MCF 10A (cell line): ENCODE results near the gene SHE. TPM values are rescaled to one million over a fixed set of nuclear protein-coding genes. Genes with fewer than 3 reads are reported as not detected.

ENCODE experiments used
- BruUV-seq: library from RNA; stranded (reverse); fragments of 400-500 nt; replicated peaks from 2 replicates; lab custom pipeline; 2021; lab: Mats Ljungman, UMichigan
- CTCF ChIA-PET: fragments of 300-600 bp; sonication (Branson Sonifier 250); formaldehyde crosslinking; extraction: SDS; loops from one replicate; lab custom pipeline; 2021; ENCODE audit warnings: antibody characterized with exemption, inconsistent platforms; lab: Yijun Ruan, JAX
- POLR2A ChIA-PET: fragments of 300-600, 350-650 bp; sonication (Branson Sonifier 250); formaldehyde crosslinking; extraction: SDS; loops from one replicate; lab custom pipeline; 2020; ENCODE audit warnings: antibody characterized with exemption, inconsistent platforms; lab: Yijun Ruan, JAX
- DNase-seq: peaks from one replicate; pipeline ENCODE4 v3.0.0-alpha.2; 2018; ENCODE audit not compliant: unreplicated experiment
- H3K27ac Mint-ChIP-seq: one replicate; pipeline ENCODE4 v1.8.0; 2022; ENCODE audit warnings: mild to moderate bottlenecking, low read depth, mixed read lengths; ENCODE audit not compliant: unreplicated experiment
- H3K27me3 Mint-ChIP-seq: one replicate; pipeline ENCODE4 v1.8.0; 2022; ENCODE audit warnings: mixed read lengths; ENCODE audit not compliant: insufficient read depth, unreplicated experiment
- H3K36me3 Mint-ChIP-seq: one replicate; pipeline ENCODE4 v1.8.0; 2022; ENCODE audit warnings: mild to moderate bottlenecking, moderate library complexity, mixed read lengths; ENCODE audit not compliant: insufficient read depth, unreplicated experiment
- H3K4me1 Mint-ChIP-seq: one replicate; pipeline ENCODE4 v1.8.0; 2022; ENCODE audit warnings: mixed read lengths; ENCODE audit not compliant: insufficient read depth, unreplicated experiment
- H3K4me3 Mint-ChIP-seq: one replicate; pipeline ENCODE4 v1.8.0; 2022; ENCODE audit warnings: mild to moderate bottlenecking, moderate library complexity, mixed read lengths; ENCODE audit not compliant: unreplicated experiment
- H3K9me3 Mint-ChIP-seq: one replicate; pipeline ENCODE4 v1.8.0; 2022; ENCODE audit warnings: mixed read lengths; ENCODE audit not compliant: unreplicated experiment
- CTCF ChIP-seq: fragments of 200-600 bp; IDR thresholded peaks from one replicate; pipeline ENCODE4 v1.8.0; 2022; ENCODE audit warnings: antibody characterized with exemption, mild to moderate bottlenecking; ENCODE audit not compliant: unreplicated experiment
- intact Hi-C: fragments of 100-400 bp; cut with micrococcal nuclease; formaldehyde crosslinking; loops from 2 replicates; pipeline ENCODE4 v1.14.1; 2022
- total RNA-seq: library from RNA; stranded (reverse); gene quantifications from 2 replicates; pipeline ENCODE4 v1.2.3, GENCODE V29; 2022

The SHE gene
- total RNA-seq, 1 experiment from 2014 or later: not detected

DNA sequence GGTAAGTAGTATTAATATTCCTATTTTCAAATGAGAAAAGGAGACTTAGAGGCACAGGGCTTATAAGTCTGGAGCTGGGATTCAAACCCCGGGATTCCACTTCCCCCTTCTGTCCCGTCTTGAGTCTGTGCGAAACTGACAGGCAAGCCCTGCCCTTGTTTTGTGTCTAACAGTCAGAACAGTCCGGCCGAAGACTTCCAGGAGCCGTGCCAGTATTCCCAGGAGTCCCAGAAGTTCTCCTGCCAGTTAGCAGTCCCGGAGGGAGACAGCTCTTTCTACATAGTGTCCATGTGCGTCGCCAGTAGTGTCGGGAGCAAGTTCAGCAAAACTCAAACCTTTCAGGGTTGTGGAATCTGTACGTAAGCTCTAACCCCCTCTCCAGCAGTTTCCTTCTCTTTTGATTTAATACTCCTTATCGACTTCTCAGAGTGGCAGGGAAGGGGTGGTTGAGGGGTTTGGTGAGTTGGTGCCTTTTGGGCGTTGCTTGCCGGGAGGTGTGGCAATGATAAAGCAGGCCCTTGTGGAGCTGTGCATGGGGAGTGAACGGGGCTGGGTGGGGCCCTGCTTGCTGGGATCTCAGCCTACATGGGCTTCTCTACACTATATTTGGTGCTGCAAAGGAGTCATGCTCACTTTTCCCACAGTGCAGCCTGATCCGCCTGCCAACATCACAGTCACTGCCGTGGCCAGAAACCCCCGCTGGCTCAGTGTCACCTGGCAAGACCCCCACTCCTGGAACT is 67.7 kb downstream of the SHE start:
- Mint-ChIP-seq H3K36me3 (peaks cover 90% of the 10 kb centered on the region), H3K4me1 (peaks cover 29% of the 10 kb centered on the region)
- CTCF ChIA-PET: interaction anchor here (0.6 to 1.6 kb wide), 10 partner anchors 14 to 165 kb away, joined by 3 to 6 read pairs (median 3); no protein-coding TSS in a partner anchor

DNA sequence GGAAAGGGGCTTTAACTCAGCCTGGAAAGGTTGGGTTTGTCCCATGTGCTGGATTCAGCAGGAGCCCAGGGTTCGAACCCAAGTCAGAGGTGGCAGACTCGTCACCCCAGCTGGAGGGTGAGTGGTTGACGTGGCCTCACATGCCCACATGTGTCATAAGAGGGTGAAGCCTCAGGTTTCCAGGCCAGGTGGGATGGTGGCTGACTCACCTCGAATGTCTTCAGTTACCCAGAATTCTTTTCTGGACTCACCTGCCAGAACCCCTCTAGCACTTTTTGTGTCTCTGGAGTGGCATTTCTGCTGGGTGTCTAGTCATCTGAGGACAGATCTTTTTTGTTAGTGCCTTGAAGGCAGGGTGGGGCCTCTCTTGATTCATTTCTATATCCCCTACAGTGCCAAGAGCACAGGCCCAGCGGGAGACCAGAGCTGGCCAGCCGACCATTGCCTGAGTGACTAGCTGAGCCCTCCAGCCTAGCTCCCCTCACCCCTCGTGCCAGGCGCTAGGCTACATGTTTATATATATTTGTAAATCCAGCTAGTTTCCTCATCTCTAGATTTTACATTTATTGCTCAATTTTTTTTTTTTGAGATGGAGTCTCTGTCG is 68.9 kb downstream of the SHE start:
- TF ChIP-seq CTCF: no peak
- H3K4me3 Mint-ChIP-seq: no peak overlapping the region
- no peaks in the 10 kb centered on the region for H3K27me3 Mint-ChIP-seq
- peaks cover 33% of the 10 kb centered on the region for H3K4me1 Mint-ChIP-seq
- no TSS peak for BruUV-seq
- peak overlapping the region; percentile 55 for H3K27ac Mint-ChIP-seq
- no peaks in the 10 kb centered on the region for H3K9me3 Mint-ChIP-seq
- POLR2A ChIA-PET: interaction anchor here (0.8 to 26.0 kb wide), 11 partner anchors 8 to 504 kb away, joined by 3 to 1077 read pairs (median 4); partner anchors contain the start of genes IL6R and UBAP2L
- intact Hi-C loops: loop anchor here (1.0 to 2.0 kb wide), 2 partner anchors 28 to 108 kb away; partner anchors contain the start of genes ATP8B2 and IL6R
- peak; percentile 98 for DNase-seq
- H3K36me3 Mint-ChIP-seq: peaks cover 92% of the 10 kb centered on the region
- CTCF ChIA-PET: interaction anchor here (0.6 to 3.5 kb wide), 9 partner anchors 9 to 161 kb away, joined by 3 to 17 read pairs (median 3); partner anchors contain the start of gene IL6R

More for the DNA sequence above, 67.7 kb downstream of the SHE start:
- no TSS peak for BruUV-seq
- no peak for TF ChIP-seq CTCF
- no peak for DNase-seq
- Mint-ChIP-seq H3K4me3 (no peak overlapping the region), H3K27ac (peak overlapping the region; percentile 39), H3K9me3 (no peaks in the 10 kb centered on the region), H3K27me3 (no peaks in the 10 kb centered on the region)
- intact Hi-C loops: no loop called here
- POLR2A ChIA-PET: interaction anchor here (0.7 to 26.0 kb wide), 5 partner anchors 16 to 238 kb away, joined by 3 to 1077 read pairs (median 4); partner anchors contain the start of gene IL6R

DNA sequence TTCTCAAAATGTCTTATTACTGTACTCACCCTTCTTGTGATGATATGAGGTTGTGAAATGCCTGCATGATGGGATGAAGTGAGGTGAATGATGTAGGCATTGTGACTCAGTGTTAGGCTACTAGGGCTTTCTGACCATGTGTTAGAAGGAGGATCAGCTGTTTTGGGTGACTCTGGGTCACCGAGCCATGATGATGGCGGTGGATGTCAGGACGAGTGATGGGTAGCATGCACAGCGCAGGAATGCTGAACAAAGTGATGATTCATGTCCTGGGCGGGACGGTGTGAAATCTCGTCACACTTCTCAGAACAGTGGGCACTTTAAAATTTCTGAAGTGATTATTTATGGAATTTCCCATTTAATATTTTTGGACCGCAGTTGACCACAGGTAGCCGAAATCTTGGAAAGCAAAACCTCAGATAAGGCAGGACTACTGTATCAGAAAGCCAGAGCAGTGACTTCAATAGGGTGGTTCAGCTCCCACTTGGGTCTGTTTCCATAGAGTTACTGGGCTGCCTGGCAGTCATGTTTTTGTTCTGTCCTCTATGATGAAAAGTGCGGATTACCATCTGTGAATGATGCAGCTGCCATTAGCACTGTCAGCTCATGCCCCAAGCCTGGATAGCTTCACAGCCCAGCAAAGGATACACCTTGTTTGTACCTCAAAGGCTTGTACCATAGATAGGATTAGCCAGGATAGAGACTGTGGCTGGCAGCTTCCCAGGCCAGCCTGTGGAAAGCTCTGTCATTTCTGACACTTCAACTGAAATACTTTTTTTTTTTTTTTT is 70.4 kb downstream of the SHE start:
- ChIA-PET CTCF (interaction anchor here (0.6 to 3.5 kb wide), 10 partner anchors 11 to 115 kb away, joined by 3 to 17 read pairs (median 4); partner anchors contain the start of genes ATP8B2 and IL6R), POLR2A (interaction anchor here (0.6 to 26.0 kb wide), 8 partner anchors 20 to 1211 kb away, joined by 3 to 1077 read pairs (median 4); partner anchors contain the start of genes FLAD1 and IL6R)
- intact Hi-C loops: loop anchor here (1.0 to 2.0 kb wide), 3 partner anchors 13 to 107 kb away; partner anchors contain the start of gene ATP8B2
- peak; percentile 94 for DNase-seq
- no peak overlapping the region for H3K4me3 Mint-ChIP-seq
- BruUV-seq: TSS peak; percentile 34
- TF ChIP-seq CTCF: no peak
- peaks cover 44% of the 10 kb centered on the region for H3K4me1 Mint-ChIP-seq
- peaks cover 83% of the 10 kb centered on the region for H3K36me3 Mint-ChIP-seq
- H3K9me3 Mint-ChIP-seq: no peaks in the 10 kb centered on the region
- no peaks in the 10 kb centered on the region for H3K27me3 Mint-ChIP-seq
- H3K27ac Mint-ChIP-seq: peak overlapping the region; percentile 55
